MM.1S (cell line): ENCODE measurements around the gene MAMLD1.

Experiments used
- DNase-seq: peaks from one replicate; pipeline ENCODE4 v3.0.0-alpha.2; 2015
- H2AFZ ChIP-seq: fragments of 300-600 bp; sonication (generic); 2 replicates; pipeline ENCODE4 v1.6.0; 2016; ENCODE audit warnings: antibody characterized with exemption, low read length
- H3F3A ChIP-seq: fragments of 300-600 bp; sonication (generic); 2 replicates; pipeline ENCODE4 v1.6.1; 2016; ENCODE audit warnings: mild to moderate bottlenecking, antibody characterized with exemption, low read length, moderate library complexity, mixed read lengths; ENCODE audit not compliant: insufficient read depth
- H3K27ac ChIP-seq: fragments of 300-600 bp; sonication (generic); 2 replicates; pipeline ENCODE4 v1.5.1; 2016; ENCODE audit warnings: mild to moderate bottlenecking, low read length
- H3K27me3 ChIP-seq: fragments of 300-600 bp; sonication (generic); replicated peaks from 2 replicates; pipeline ENCODE4 v1.6.0; 2016; ENCODE audit warnings: low read length; ENCODE audit not compliant: insufficient read depth
- H3K36me3 ChIP-seq: fragments of 300-600 bp; sonication (generic); replicated peaks from 2 replicates; pipeline ENCODE4 v1.6.1; 2016; ENCODE audit warnings: mild to moderate bottlenecking, low read length, mixed read lengths; ENCODE audit not compliant: insufficient read depth
- H3K4me1 ChIP-seq: fragments of 300-600 bp; sonication (generic); 2 replicates; pipeline ENCODE4 v1.6.1; 2016; ENCODE audit warnings: low read length, mixed read lengths
- H3K4me2 ChIP-seq: fragments of 300-600 bp; sonication (generic); 2 replicates; pipeline ENCODE4 v1.6.0; 2016; ENCODE audit warnings: low read depth, low read length
- H3K4me3 ChIP-seq: fragments of 300-600 bp; sonication (generic); 2 replicates; pipeline ENCODE4 v1.5.1; 2016; ENCODE audit warnings: low read length, mixed read lengths
- H3K79me2 ChIP-seq: fragments of 300-600 bp; sonication (generic); 2 replicates; pipeline ENCODE4 v1.6.1; 2016; ENCODE audit warnings: mixed run types, low read length, mixed read lengths
- H3K9ac ChIP-seq: fragments of 300-600 bp; sonication (generic); 2 replicates; pipeline ENCODE4 v1.6.1; 2016; ENCODE audit warnings: low read length, mixed read lengths
- H3K9me2 ChIP-seq: fragments of 300-600 bp; sonication (generic); replicated peaks from 2 replicates; pipeline ENCODE4 v1.6.1; 2016; ENCODE audit warnings: mild to moderate bottlenecking, low read length, mixed read lengths; ENCODE audit not compliant: insufficient read depth
- H3K9me3 ChIP-seq: fragments of 300-600 bp; sonication (generic); replicated peaks from 2 replicates; pipeline ENCODE4 v1.6.1; 2016; ENCODE audit warnings: mild to moderate bottlenecking, low read length, mixed read lengths; ENCODE audit not compliant: insufficient read depth
- H4K20me1 ChIP-seq: fragments of 300-600 bp; sonication (generic); 2 replicates; pipeline ENCODE4 v1.6.1; 2016; ENCODE audit warnings: mild to moderate bottlenecking, low read length, moderate library complexity, mixed read lengths; ENCODE audit not compliant: insufficient read depth
- CTCF ChIP-seq: fragments of 300-600 bp; sonication (generic); IDR thresholded peaks from 2 replicates; pipeline ENCODE4 v1.5.1; 2016; ENCODE audit warnings: antibody characterized with exemption, low read length, mixed read lengths
- EZH2 ChIP-seq: fragments of 300-600 bp; sonication (generic); optimal IDR thresholded peaks from 2 replicates; pipeline ENCODE3; 2017; ENCODE audit warnings: low read depth, mild to moderate bottlenecking, antibody characterized with exemption, low read length, mixed read lengths
- EZH2phosphoT487 ChIP-seq: fragments of 300-600 bp; sonication (generic); IDR thresholded peaks from 2 replicates; pipeline ENCODE4 v1.6.1; 2018; ENCODE audit warnings: antibody characterized with exemption, low read length

The MAMLD1 gene

GRCh38 chrX:150372756-150373155 is 9.6 kb downstream of the MAMLD1 start:
- Histone ChIP-seq H3K4me3 (no peak overlapping the region), H3K4me1 (no peaks in the 10 kb centered on the region), H3K79me2 (no peaks in the 10 kb centered on the region), H2AFZ (no peak overlapping the region), H3K27me3 (no peaks in the 10 kb centered on the region), H3F3A (no peaks in the 10 kb centered on the region), H3K4me2 (no peak overlapping the region), H3K36me3 (no peaks in the 10 kb centered on the region), H3K9ac (no peak overlapping the region), H3K9me2 (no peaks in the 10 kb centered on the region), H3K9me3 (no peaks in the 10 kb centered on the region), H3K27ac (no peak overlapping the region), H4K20me1 (no peaks in the 10 kb centered on the region)
- DNase-seq, result no peak
- TF ChIP-seq EZH2phosphoT487 (no peak), EZH2 (no peak), CTCF (no peak)

- Histone ChIP-seq H3K4me2 (no peak overlapping the region), H4K20me1 (no peaks in the 10 kb centered on the region), H3K4me3 (no peak overlapping the region), H3K9me3 (no peaks in the 10 kb centered on the region), H3K4me1 (no peaks in the 10 kb centered on the region), H3K27ac (no peak overlapping the region), H2AFZ (no peak overlapping the region), H3K9me2 (no peaks in the 10 kb centered on the region), H3K27me3 (no peaks in the 10 kb centered on the region), H3K36me3 (no peaks in the 10 kb centered on the region), H3K9ac (no peak overlapping the region), H3K79me2 (no peaks in the 10 kb centered on the region), H3F3A (no peaks in the 10 kb centered on the region)
- no peak for TF ChIP-seq EZH2phosphoT487
- TF ChIP-seq EZH2, result no peak
- no peak for TF ChIP-seq CTCF
- DNase-seq, result no peak
These were observed 12.2 kb downstream of the MAMLD1 start for GRCh38 chrX:150375243-150375770.

GRCh38 chrX:150377005-150377404 is 13.9 kb downstream of the MAMLD1 start:
- no peaks in the 10 kb centered on the region for H3K36me3 ChIP-seq
- H4K20me1 ChIP-seq, result no peaks in the 10 kb centered on the region
- TF ChIP-seq EZH2phosphoT487 (no peak), CTCF (no peak), EZH2 (no peak)
- H3K4me3 ChIP-seq, result no peak overlapping the region
- no peaks in the 10 kb centered on the region for H3K4me1 ChIP-seq
- no peak for DNase-seq
- no peak overlapping the region for H3K9ac ChIP-seq
- no peaks in the 10 kb centered on the region for H3K9me2 ChIP-seq
- no peak overlapping the region for H3K4me2 ChIP-seq
- no peaks in the 10 kb centered on the region for H3K79me2 ChIP-seq
- no peaks in the 10 kb centered on the region for H3K9me3 ChIP-seq
- H3K27ac ChIP-seq, result no peak overlapping the region
- no peaks in the 10 kb centered on the region for H3K27me3 ChIP-seq
- H2AFZ ChIP-seq, result no peak overlapping the region
- no peaks in the 10 kb centered on the region for H3F3A ChIP-seq
